Naive thymus-derived CD4-positive, alpha-beta T cell (primary cell): ENCODE data around the gene C2orf80. TPM values are rescaled to one million over a fixed set of nuclear protein-coding genes. Genes with fewer than 3 reads are reported as not detected.
"Not testable (repeated sequence)": the region's sequence is repeated elsewhere in the genome, so short reads cannot be mapped to it uniquely, and the experiment has no call there.

Source experiments
- ATAC-seq: fragments of 150-1000 bp; cut with Tn5 transposase; 2 replicates; pipeline ENCODE4 v1.10.0; 2021; ENCODE audit warnings: mild to moderate bottlenecking, moderate library complexity
- CTCF ChIA-PET: fragments of 350-600 bp; sonication (Branson Sonifier 250); formaldehyde crosslinking; loops from one replicate; lab custom pipeline; 2021; ENCODE audit warnings: antibody characterized with exemption; lab: Charles Lee
- POLR2A ChIA-PET: fragments of 350-600 bp; sonication (Branson Sonifier 250); formaldehyde crosslinking; loops from one replicate; lab custom pipeline; 2021; ENCODE audit warnings: antibody characterized with exemption, inconsistent platforms; lab: Charles Lee
- DNase-seq, 9 donors: peaks; one replicate each; pipeline versions ENCODE4 v3.0.0 to v3.0.0-alpha.2; 2020 to 2022; ENCODE audit warnings: mixed read lengths in 1 of 9
- H3K27ac ChIP-seq: one replicate; pipeline ENCODE4 v1.7.0; 2013; ENCODE audit warnings: mild to moderate bottlenecking, low read depth, low read length, moderate library complexity
- H3K27me3 ChIP-seq, 2 donors: one replicate each; pipeline ENCODE4 v1.7.0; 2013; ENCODE audit warnings: low read length in 2 of 2, mild to moderate bottlenecking in 2 of 2, moderate library complexity in 2 of 2; ENCODE audit not compliant: control insufficient read depth in 2 of 2, insufficient read depth in 2 of 2
- H3K36me3 ChIP-seq, 3 experiments: 1 replicate in 2 of 3; 2 replicates in 1 of 3; pipeline ENCODE4 v1.7.0; 2013; ENCODE audit warnings: low read length in 3 of 3, mild to moderate bottlenecking in 3 of 3, moderate library complexity in 1 of 3; ENCODE audit not compliant: insufficient read depth in 3 of 3, control insufficient read depth in 2 of 3
- H3K4me1 ChIP-seq, 2 donors: one replicate each; pipeline ENCODE4 v1.7.0; 2013; ENCODE audit warnings: low read length in 2 of 2, mild to moderate bottlenecking in 2 of 2, moderate library complexity in 1 of 2; ENCODE audit not compliant: control insufficient read depth in 2 of 2, insufficient read depth in 2 of 2
- H3K4me3 ChIP-seq: 2 replicates; pipeline ENCODE4 v1.7.0; 2013; ENCODE audit warnings: mild to moderate bottlenecking, low read length
- H3K9me3 ChIP-seq, 3 experiments: 1 replicate in 2 of 3; 2 replicates in 1 of 3; pipeline ENCODE4 v1.7.0; 2013; ENCODE audit warnings: low read length in 3 of 3; ENCODE audit not compliant: control insufficient read depth in 2 of 3
- H3K27ac Mint-ChIP-seq, 9 donors: one replicate each; pipeline ENCODE4 v1.8.0; 2020 to 2022; ENCODE audit warnings: mixed read lengths in 9 of 9, mild to moderate bottlenecking in 8 of 9, moderate library complexity in 5 of 9, inconsistent platforms in 2 of 9
- H3K27me3 Mint-ChIP-seq, 5 donors: one replicate each; pipeline ENCODE4 v1.8.0; 2021 to 2022; ENCODE audit warnings: mixed read lengths in 5 of 5, mild to moderate bottlenecking in 1 of 5
- H3K36me3 Mint-ChIP-seq, 5 donors: one replicate each; pipeline ENCODE4 v1.8.0; 2020 to 2022; ENCODE audit warnings: mixed read lengths in 5 of 5, mild to moderate bottlenecking in 3 of 5, inconsistent platforms in 1 of 5
- H3K4me1 Mint-ChIP-seq, 7 donors: one replicate each; pipeline ENCODE4 v1.8.0; 2020 to 2022; ENCODE audit warnings: mixed read lengths in 7 of 7, mild to moderate bottlenecking in 3 of 7, inconsistent platforms in 1 of 7
- H3K4me3 Mint-ChIP-seq, 10 donors: one replicate each; pipeline ENCODE4 v1.8.0; 2020 to 2022; ENCODE audit warnings: mild to moderate bottlenecking in 10 of 10, mixed read lengths in 10 of 10, moderate library complexity in 6 of 10, inconsistent platforms in 2 of 10
- H3K9me3 Mint-ChIP-seq, 11 donors: one replicate each; pipeline ENCODE4 v1.8.0; 2020 to 2022; ENCODE audit warnings: mixed read lengths in 11 of 11, mild to moderate bottlenecking in 4 of 11, inconsistent platforms in 1 of 11, moderate library complexity in 1 of 11
- intact Hi-C, 2 donors: fragments of 100-400 bp; cut with micrococcal nuclease; formaldehyde crosslinking; loops; one replicate each; pipeline ENCODE4 v1.15.1; 2023
- polyA plus RNA-seq, 2 donors: library from polyadenylated mRNA; unstranded; fragments of 300-500 nt; fragmentation: Illumina TruSeq; gene quantifications; one replicate each; pipeline ENCODE4 v1.2.3, GENCODE V29; 2021
- total RNA-seq, 6 experiments: library from RNA in 5 of 6; stranded (reverse) in 5 of 6; gene quantifications; 1 replicate in 5 of 6; 2 replicates in 1 of 6; pipeline ENCODE4 v1.2.3 and lab custom pipeline; 2021 to 2026

C2orf80 gene
- total and polyA plus RNA-seq, 7 experiments from 2014 or later: not detected

DNA sequence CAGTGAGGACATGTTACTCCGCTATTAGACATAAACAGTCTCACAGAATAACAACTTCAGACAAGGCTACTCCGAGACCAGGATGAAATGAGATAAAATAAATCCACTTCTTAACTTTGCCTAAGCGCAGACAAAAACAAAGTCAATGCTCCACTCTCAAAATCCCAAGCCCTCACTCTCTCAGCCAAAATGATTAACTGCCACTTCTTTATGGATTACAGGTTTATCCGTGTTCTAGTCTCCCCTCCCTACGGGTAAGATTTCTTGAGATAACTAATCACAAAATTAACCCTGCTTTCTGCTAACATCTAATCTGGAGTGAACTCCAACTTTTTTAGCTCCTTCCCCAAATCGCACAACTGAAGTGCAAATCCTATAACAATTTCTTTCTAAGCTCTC is 59.1 kb downstream of the C2orf80 start:
- Mint-ChIP-seq H3K36me3 (no peaks in the 10 kb centered on the region), H3K27ac (no peak overlapping the region), H3K4me1 (peaks cover 0 to 7% (median 0%) of the 10 kb centered on the region in 7 donors), H3K27me3 (peaks cover 7 to 22% (median 16%) of the 10 kb centered on the region in 5 donors), H3K9me3 (peaks cover 0 to 5% (median 0%) of the 10 kb centered on the region in 11 donors), H3K4me3 (no peak overlapping the region)
- no peaks in the 10 kb centered on the region for H3K27me3 ChIP-seq
- H3K4me3 ChIP-seq: no peak overlapping the region
- ChIA-PET POLR2A (interaction anchor here (0.6 kb wide), 1 partner anchor 129 kb away, joined by 4 read pairs; no protein-coding TSS in a partner anchor), CTCF (no interaction called here)
- H3K4me1 ChIP-seq: peaks cover 0 to 4% of the 10 kb centered on the region in 2 donors
- DNase-seq: no peak
- H3K9me3 ChIP-seq: no peaks in the 10 kb centered on the region
- no peak for ATAC-seq
- H3K36me3 ChIP-seq: no peaks in the 10 kb centered on the region
- H3K27ac ChIP-seq: no peak overlapping the region
- intact Hi-C loops: no loop called here

DNA sequence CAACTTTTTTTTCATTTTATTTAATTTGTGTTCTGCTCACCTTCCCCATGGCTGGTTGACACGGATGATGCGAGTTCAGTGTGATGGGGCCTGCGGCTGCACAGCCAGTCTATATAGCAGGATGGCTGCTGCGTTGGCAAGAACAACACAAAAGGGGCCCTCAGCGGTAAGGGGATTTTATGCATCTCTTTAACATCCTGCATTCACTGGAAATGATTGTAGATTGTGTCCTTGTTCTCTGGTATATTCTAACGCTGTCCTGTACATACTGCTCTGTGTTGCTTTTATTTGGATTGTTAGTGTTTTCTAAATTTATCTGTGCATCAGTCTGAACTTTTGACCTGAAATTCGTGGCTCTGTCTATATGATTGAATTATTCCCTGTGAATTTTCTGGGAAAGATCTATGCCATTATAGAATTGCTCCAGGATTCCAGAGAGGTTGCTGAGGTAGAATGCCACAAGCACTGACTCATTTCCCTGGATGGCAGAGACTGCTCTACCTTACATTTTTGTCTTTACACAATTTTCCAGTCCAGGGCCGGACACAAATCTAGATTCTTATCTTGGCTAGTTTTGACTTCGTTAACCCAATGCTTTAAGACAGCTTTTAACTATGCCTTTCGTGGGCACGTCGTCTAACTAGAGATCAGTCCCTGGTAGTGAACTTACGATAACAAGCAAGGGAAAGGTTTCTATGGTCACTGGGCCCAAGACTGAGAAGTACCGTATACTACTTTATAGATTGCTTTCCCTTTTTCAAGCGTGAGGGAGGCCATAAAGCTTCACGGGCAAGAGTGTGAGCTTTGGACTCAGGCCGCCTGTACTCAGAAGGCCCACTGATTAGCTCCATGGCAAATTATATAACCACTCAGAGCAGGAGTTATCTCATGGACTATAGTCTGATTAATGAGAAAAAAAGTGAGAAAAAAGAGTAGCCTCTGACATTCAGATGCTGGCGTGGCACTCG is 59.8 kb downstream of the C2orf80 start, which contains the start of gene CRYGC:
Gene CRYGC, minus strand, starts transcription at position 85 of the 968 bp plus-strand sequence. Its CDS starts 36 bp downstream, at position 49.
- Histone ChIP-seq H3K4me1 (no peaks in the 10 kb centered on the region), H3K27me3 (no peaks in the 10 kb centered on the region), H3K36me3 (no peaks in the 10 kb centered on the region), H3K9me3 (no peaks in the 10 kb centered on the region), H3K4me3 (no peak within 1 kb of the TSS), H3K27ac (no peak within 1 kb of the TSS)
- POLR2A ChIA-PET: no interaction called here
- Mint-ChIP-seq H3K4me1 (peaks cover 0 to 4% (median under 1%) of the 10 kb centered on the region in 7 donors), H3K36me3 (no peaks in the 10 kb centered on the region), H3K27me3 (peaks cover 12 to 29% (median 23%) of the 10 kb centered on the region in 5 donors), H3K27ac (no peak within 1 kb of the TSS), H3K4me3 (no peak within 1 kb of the TSS), H3K9me3 (peaks cover 0 to 5% (median 0%) of the 10 kb centered on the region in 11 donors)
- DNase-seq (no peak), ATAC-seq (no peak)
- intact Hi-C loops: no loop called here
- CTCF ChIA-PET: no interaction called here

GRCh38 chr2:208128136-208128535 is 61.7 kb downstream of the C2orf80 start:
- no peak for DNase-seq
- Histone ChIP-seq H3K9me3 (no peaks in the 10 kb centered on the region), H3K4me3 (no peak overlapping the region), H3K27me3 (no peaks in the 10 kb centered on the region), H3K27ac (no peak overlapping the region), H3K36me3 (no peaks in the 10 kb centered on the region), H3K4me1 (no peaks in the 10 kb centered on the region)
- no peak overlapping the region for H3K27ac Mint-ChIP-seq
- POLR2A ChIA-PET: no interaction called here
- H3K4me1 Mint-ChIP-seq: peaks cover 4 to 15% (median 10%) of the 10 kb centered on the region in 7 donors
- no peak for ATAC-seq
- no peaks in the 10 kb centered on the region for H3K36me3 Mint-ChIP-seq
- no peak overlapping the region for H3K4me3 Mint-ChIP-seq
- peaks cover 0 to 5% (median 0%) of the 10 kb centered on the region in 11 donors for H3K9me3 Mint-ChIP-seq
- intact Hi-C loops: no loop called here
- peaks cover 21 to 44% (median 36%) of the 10 kb centered on the region in 5 donors for H3K27me3 Mint-ChIP-seq
- CTCF ChIA-PET: no interaction called here

- Histone ChIP-seq H3K27ac (no peak overlapping the region), H3K36me3 (no peaks in the 10 kb centered on the region), H3K27me3 (no peaks in the 10 kb centered on the region), H3K4me3 (no peak overlapping the region), H3K9me3 (no peaks in the 10 kb centered on the region), H3K4me1 (no peaks in the 10 kb centered on the region)
- POLR2A ChIA-PET: no interaction called here
- intact Hi-C loops: no loop called here
- H3K36me3 Mint-ChIP-seq: no peaks in the 10 kb centered on the region
- H3K27ac Mint-ChIP-seq: no peak overlapping the region
- CTCF ChIA-PET: interaction anchor here (0.6 to 0.7 kb wide), 2 partner anchors 16 to 151 kb away, joined by 3 read pairs; no protein-coding TSS in a partner anchor
- H3K4me1 Mint-ChIP-seq: peaks cover 4 to 15% (median 10%) of the 10 kb centered on the region in 7 donors
- H3K9me3 Mint-ChIP-seq: peaks cover 0 to 5% (median 0%) of the 10 kb centered on the region in 11 donors
- no peak for ATAC-seq
- peaks cover 16 to 40% (median 33%) of the 10 kb centered on the region in 5 donors for H3K27me3 Mint-ChIP-seq
- DNase-seq: no peak
- H3K4me3 Mint-ChIP-seq: no peak overlapping the region
Observed at GRCh38 chr2:208127090-208127489, 62.7 kb downstream of the C2orf80 start.

DNA sequence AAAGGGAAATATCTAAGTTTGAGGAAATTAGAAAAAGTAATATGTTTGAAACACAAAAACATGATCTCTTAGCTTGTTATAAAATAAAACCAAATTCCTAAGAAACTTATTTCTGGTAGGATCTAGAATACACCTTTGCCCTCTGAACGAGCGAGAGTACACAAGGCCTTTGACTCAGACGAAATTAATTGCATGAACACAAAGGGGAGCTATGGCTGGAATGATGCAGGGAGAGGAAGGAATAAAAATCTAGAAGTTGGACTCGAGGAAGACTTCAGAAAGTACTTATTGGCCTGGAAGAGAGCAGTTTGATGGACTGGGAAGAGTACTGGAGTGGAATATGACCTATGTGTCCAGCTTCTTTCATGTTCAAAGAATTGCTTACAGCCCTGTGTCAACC is 64.6 kb downstream of the C2orf80 start:
- Histone ChIP-seq H3K4me1 (no peaks in the 10 kb centered on the region), H3K27me3 (no peaks in the 10 kb centered on the region), H3K27ac (no peak overlapping the region), H3K9me3 (no peaks in the 10 kb centered on the region), H3K36me3 (no peaks in the 10 kb centered on the region), H3K4me3 (no peak overlapping the region)
- intact Hi-C loops: no loop called here
- DNase-seq: no peak
- ChIA-PET POLR2A (no interaction called here), CTCF (no interaction called here)
- H3K9me3 Mint-ChIP-seq: peaks cover 0 to 5% (median 0%) of the 10 kb centered on the region in 11 donors
- no peaks in the 10 kb centered on the region for H3K36me3 Mint-ChIP-seq
- peak overlapping the region in 1 of 10 donors; percentile 37 for H3K4me3 Mint-ChIP-seq
- H3K4me1 Mint-ChIP-seq: peaks cover 4 to 15% (median 10%) of the 10 kb centered on the region in 7 donors
- H3K27ac Mint-ChIP-seq: no peak overlapping the region
- peaks cover 16 to 45% (median 39%) of the 10 kb centered on the region in 5 donors for H3K27me3 Mint-ChIP-seq
- ATAC-seq: no peak

GRCh38 chr2:208124013-208124715 is 65.7 kb downstream of the C2orf80 start, which contains the start of gene CRYGD:
TSS of gene CRYGD (minus strand) at chr2:208124524. CDS start at chr2:208124473, 51 bp downstream.
- ATAC-seq: peak; percentile 44
- POLR2A ChIA-PET, CTCF ChIA-PET, H3K27ac ChIP-seq, H3K27me3 ChIP-seq, intact Hi-C loops, H3K27ac Mint-ChIP-seq, H3K36me3 Mint-ChIP-seq, H3K9me3 Mint-ChIP-seq, H3K9me3 ChIP-seq, H3K4me1 ChIP-seq, H3K4me3 ChIP-seq, H3K36me3 ChIP-seq: not testable (repeated sequence)
- DNase-seq: peak in 1 of 9 donors; percentile 22
- Mint-ChIP-seq H3K4me1 (peaks cover 4 to 15% (median 10%) of the 10 kb centered on the region in 7 donors), H3K27me3 (peaks cover 16 to 47% (median 38%) of the 10 kb centered on the region in 5 donors), H3K4me3 (peak within 1 kb of the TSS; percentile 21 to 71 (median 45))
